Peyer's patch (tissue), 4 donors: ENCODE measurements around the gene TMEM37.

Experiments
- POLR2A ChIP-seq, 2 donors: fragments of 450-650 bp; IDR thresholded peaks; one replicate each; pipeline ENCODE4 v1.5.1; 2017; ENCODE audit warnings: antibody characterized with exemption in 2 of 2, mild to moderate bottlenecking in 2 of 2, moderate library complexity in 2 of 2
- TF ChIP-seq, protein P1 (sequence below), 6 experiments: fragments of 450-650 bp in 4 of 6; fragments of 200-600 bp in 2 of 6; sonication (generic) in 1 of 6; IDR thresholded peaks; one replicate each; pipeline ENCODE4 v1.5.1; 2017 to 2019; ENCODE audit warnings: antibody characterized with exemption in 6 of 6, mild to moderate bottlenecking in 3 of 6, moderate library complexity in 1 of 6

DNA sequence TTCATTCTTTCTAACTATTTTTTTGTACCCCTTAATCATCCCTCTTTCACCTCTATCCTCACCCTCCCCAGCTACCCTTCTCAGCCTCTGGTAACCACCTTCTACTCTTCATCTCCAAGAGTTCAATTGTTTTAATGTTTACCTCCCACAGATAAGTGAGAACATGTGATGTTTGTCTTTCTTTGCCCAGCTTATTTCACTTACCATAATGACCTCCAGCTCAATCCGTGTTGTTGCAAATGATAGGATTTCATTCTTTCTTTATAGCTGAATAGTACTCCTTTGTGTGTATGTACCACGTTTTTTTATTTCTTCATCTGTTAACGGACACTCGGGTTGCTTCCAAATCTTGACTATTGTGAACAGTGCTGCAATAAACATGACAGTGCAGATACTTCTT, 22.1 kb upstream of the TMEM37 start:
- TF ChIP-seq, protein P1, sequence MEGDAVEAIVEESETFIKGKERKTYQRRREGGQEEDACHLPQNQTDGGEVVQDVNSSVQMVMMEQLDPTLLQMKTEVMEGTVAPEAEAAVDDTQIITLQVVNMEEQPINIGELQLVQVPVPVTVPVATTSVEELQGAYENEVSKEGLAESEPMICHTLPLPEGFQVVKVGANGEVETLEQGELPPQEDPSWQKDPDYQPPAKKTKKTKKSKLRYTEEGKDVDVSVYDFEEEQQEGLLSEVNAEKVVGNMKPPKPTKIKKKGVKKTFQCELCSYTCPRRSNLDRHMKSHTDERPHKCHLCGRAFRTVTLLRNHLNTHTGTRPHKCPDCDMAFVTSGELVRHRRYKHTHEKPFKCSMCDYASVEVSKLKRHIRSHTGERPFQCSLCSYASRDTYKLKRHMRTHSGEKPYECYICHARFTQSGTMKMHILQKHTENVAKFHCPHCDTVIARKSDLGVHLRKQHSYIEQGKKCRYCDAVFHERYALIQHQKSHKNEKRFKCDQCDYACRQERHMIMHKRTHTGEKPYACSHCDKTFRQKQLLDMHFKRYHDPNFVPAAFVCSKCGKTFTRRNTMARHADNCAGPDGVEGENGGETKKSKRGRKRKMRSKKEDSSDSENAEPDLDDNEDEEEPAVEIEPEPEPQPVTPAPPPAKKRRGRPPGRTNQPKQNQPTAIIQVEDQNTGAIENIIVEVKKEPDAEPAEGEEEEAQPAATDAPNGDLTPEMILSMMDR (IDR thresholded peaks at IDR 0.05): no peak
- no peak for TF ChIP-seq POLR2A (IDR thresholded peaks at IDR 0.05)
